Measurements from ENCODE around the gene SLC5A10.

DNA sequence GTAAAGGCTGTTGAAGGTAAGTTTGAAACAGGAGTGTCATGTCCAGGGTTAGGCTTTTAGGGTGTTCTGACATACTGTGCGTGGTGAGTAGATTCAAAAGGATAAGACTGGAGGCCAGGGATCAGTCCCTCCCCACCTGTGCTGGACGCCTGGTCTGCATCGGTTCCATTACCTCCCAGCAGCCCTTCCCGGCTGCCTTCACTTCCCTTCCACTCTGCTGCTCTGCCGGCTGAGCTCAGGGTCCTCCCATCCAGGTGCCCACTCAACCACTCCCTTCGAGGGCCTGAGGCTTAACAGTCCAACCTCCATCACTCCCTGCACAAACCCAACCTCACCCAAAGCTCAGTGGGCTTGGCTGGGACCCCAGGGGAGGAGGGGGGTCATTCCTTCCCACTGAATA lies 4.1 kb upstream of the SLC5A10 start:
- TF ChIP-seq, protein P1, sequence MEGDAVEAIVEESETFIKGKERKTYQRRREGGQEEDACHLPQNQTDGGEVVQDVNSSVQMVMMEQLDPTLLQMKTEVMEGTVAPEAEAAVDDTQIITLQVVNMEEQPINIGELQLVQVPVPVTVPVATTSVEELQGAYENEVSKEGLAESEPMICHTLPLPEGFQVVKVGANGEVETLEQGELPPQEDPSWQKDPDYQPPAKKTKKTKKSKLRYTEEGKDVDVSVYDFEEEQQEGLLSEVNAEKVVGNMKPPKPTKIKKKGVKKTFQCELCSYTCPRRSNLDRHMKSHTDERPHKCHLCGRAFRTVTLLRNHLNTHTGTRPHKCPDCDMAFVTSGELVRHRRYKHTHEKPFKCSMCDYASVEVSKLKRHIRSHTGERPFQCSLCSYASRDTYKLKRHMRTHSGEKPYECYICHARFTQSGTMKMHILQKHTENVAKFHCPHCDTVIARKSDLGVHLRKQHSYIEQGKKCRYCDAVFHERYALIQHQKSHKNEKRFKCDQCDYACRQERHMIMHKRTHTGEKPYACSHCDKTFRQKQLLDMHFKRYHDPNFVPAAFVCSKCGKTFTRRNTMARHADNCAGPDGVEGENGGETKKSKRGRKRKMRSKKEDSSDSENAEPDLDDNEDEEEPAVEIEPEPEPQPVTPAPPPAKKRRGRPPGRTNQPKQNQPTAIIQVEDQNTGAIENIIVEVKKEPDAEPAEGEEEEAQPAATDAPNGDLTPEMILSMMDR (conservative IDR thresholded peaks at IDR 0.05; ENCODE audit: low read depth in 2 of 2) = no peak
- TF ChIP-seq EZH2phosphoT487 (IDR thresholded peaks at IDR 0.05; ENCODE audit: unreplicated experiment) = no peak
- TF ChIP-seq EZH2 (IDR thresholded peaks at IDR 0.05; ENCODE audit: low read depth, unreplicated experiment) = no peak

Measured in GM23338 (cell line).